Adrenal gland (tissue), 5 donors: ENCODE measurements around the gene ANO2.

Experiments used
- POLR2A ChIP-seq, 2 donors: fragments of 450-650 bp; IDR thresholded peaks; one replicate each; pipeline ENCODE4 v1.6.1; 2017; ENCODE audit warnings: antibody characterized with exemption in 2 of 2, mild to moderate bottlenecking in 2 of 2, moderate library complexity in 1 of 2
- TF ChIP-seq, protein P1 (sequence below), 6 experiments: fragments of 450-650 bp in 4 of 6; fragments of 200-600 bp in 2 of 6; sonication (generic) in 1 of 6; IDR thresholded peaks; 1 replicate in 5 of 6; 2 replicates in 1 of 6; pipeline versions ENCODE4 v1.5.1 to v1.8.0; 2016 to 2021; ENCODE audit warnings: antibody characterized with exemption in 6 of 6, mild to moderate bottlenecking in 2 of 6, moderate library complexity in 1 of 6
- donor health status: DM: no; HTN: no; CAD: no.

- no peak for TF ChIP-seq POLR2A (IDR thresholded peaks at IDR 0.05)
- TF ChIP-seq, protein P1, sequence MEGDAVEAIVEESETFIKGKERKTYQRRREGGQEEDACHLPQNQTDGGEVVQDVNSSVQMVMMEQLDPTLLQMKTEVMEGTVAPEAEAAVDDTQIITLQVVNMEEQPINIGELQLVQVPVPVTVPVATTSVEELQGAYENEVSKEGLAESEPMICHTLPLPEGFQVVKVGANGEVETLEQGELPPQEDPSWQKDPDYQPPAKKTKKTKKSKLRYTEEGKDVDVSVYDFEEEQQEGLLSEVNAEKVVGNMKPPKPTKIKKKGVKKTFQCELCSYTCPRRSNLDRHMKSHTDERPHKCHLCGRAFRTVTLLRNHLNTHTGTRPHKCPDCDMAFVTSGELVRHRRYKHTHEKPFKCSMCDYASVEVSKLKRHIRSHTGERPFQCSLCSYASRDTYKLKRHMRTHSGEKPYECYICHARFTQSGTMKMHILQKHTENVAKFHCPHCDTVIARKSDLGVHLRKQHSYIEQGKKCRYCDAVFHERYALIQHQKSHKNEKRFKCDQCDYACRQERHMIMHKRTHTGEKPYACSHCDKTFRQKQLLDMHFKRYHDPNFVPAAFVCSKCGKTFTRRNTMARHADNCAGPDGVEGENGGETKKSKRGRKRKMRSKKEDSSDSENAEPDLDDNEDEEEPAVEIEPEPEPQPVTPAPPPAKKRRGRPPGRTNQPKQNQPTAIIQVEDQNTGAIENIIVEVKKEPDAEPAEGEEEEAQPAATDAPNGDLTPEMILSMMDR (IDR thresholded peaks at IDR 0.05), result no peak
Observed at GRCh38 chr12:5718680-5719079, 226.4 kb downstream of the ANO2 start.
